ENCODE measurements around the gene ENTREP1.

Gene ENTREP1

GRCh38 chr9:69411246-69411645 is 86.2 kb downstream of the ENTREP1 start:
- H3K27ac ChIP-seq, result no peak overlapping the region
- TF ChIP-seq ZFX (IDR thresholded peaks at IDR 0.05; ENCODE audit: borderline replicate concordance), result no peak
- no peak for TF ChIP-seq CTCF (IDR thresholded peaks at IDR 0.05)

GRCh38 chr9:69411931-69412740 is 87.1 kb downstream of the ENTREP1 start:
- no peak overlapping the region for H3K27ac ChIP-seq
- TF ChIP-seq CTCF (IDR thresholded peaks at IDR 0.05) (no peak), ZFX (IDR thresholded peaks at IDR 0.05; ENCODE audit: borderline replicate concordance) (no peak)

- TF ChIP-seq ZFX (IDR thresholded peaks at IDR 0.05; ENCODE audit: borderline replicate concordance) (no peak), CTCF (IDR thresholded peaks at IDR 0.05) (peak; percentile 86)
- no peak overlapping the region for H3K27ac ChIP-seq
These were observed 87.7 kb downstream of the ENTREP1 start for GRCh38 chr9:69412741-69413150.

DNA sequence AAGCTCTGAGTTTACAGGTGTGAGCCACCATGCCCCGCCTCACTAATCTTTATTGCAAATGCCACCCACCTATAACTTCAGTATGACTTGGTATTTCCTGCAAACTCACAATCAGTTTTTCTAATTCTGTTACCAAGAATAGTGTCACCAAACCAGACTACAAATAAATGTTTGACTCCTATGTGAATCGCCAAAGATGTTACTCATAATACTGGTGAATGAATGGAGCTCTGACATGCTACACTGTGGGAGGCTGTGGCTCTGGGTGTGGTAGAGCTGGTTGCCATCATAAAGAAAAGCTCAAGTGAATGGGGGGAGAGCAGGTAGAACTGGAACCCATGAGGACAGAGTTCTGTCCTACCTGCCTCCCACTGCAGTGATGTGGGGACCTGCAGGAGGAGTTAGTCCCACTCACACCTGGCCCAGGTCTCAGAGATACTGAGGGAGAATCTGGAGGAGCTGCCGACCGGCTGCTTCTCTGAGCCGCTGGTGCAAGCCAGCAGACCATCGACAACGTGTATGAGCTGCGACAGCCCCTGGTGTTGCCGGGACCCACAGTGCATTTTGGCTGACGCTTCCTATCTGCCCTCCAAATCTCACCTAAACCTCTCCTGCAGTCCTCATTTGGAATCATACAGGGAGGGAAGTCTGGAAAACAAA is 95.7 kb downstream of the ENTREP1 start:
- TF ChIP-seq CTCF (IDR thresholded peaks at IDR 0.05), result no peak
- no peak for TF ChIP-seq ZFX (IDR thresholded peaks at IDR 0.05; ENCODE audit: borderline replicate concordance)
- no peak overlapping the region for H3K27ac ChIP-seq

GRCh38 chr9:69421908-69422801 is 97.1 kb downstream of the ENTREP1 start:
- H3K27ac ChIP-seq, result no peak overlapping the region
- TF ChIP-seq ZFX (IDR thresholded peaks at IDR 0.05; ENCODE audit: borderline replicate concordance) (no peak), CTCF (IDR thresholded peaks at IDR 0.05) (peak; percentile 79)

DNA sequence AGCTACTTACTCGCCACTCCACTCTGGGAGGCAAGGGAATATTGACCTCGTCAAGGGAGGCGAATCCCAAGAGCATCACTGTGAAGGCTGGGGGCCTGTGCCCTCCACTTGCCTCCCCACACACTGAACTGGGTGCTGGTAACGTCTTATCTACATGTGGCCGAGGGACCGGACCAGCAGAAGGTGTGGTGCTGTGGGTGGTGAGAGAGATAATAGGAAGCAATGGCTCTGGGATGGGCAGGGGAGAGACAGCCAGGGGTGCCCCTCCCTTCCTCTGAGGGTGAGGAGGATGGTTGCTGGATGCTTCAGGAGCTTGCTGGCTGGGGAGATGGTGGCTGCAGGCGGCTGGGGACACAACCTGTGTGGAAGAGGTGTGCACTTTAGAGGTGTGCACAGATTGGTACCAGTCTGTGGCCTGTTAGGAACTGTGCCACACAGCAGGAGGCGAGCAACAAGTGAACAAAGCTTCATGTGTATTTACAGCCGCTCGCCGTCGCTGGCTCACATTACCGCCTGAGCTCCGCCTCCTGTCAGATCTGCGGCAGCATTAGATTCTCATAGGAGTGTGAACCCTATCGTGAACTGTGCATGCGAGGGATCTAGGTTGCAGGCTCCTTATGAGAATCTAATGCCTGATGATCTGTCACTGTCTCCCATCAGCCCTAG is 100.3 kb downstream of the ENTREP1 start:
- H3K27ac ChIP-seq, result no peak overlapping the region
- no peak for TF ChIP-seq ZFX (IDR thresholded peaks at IDR 0.05; ENCODE audit: borderline replicate concordance)
- TF ChIP-seq CTCF (IDR thresholded peaks at IDR 0.05), result 0 out of 2 replicates have a peak, but pooled peaks have one; percentile 9

Measured in 22Rv1 (cell line).